RWPE1 (cell line): ENCODE data around the gene TADA3.

Experiments used
- CTCF ChIA-PET: fragments of 350-600 bp; sonication (Branson Sonifier 250); formaldehyde crosslinking; extraction: SDS; loops from one replicate; lab custom pipeline; 2021; lab: Yijun Ruan, JAX
- POLR2A ChIA-PET: fragments of 400-600 bp; formaldehyde crosslinking; extraction: SDS; loops from one replicate; lab custom pipeline; 2020; ENCODE audit warnings: antibody characterized with exemption; ENCODE audit not compliant: low non-redundant PET; lab: Yijun Ruan, JAX
- DNase-seq: peaks from one replicate; pipeline ENCODE4 v3.0.0; 2012; ENCODE audit warnings: low spot score
- H3K27ac ChIP-seq: fragments of 450-650 bp; 2 replicates; pipeline ENCODE4 v1.5.1; 2017
- TF ChIP-seq, protein P1 (sequence below): fragments of 450-650 bp; conservative IDR thresholded peaks from 2 replicates; pipeline ENCODE4 v1.5.1; 2017; ENCODE audit warnings: low read depth, mild to moderate bottlenecking

Gene TADA3

DNA sequence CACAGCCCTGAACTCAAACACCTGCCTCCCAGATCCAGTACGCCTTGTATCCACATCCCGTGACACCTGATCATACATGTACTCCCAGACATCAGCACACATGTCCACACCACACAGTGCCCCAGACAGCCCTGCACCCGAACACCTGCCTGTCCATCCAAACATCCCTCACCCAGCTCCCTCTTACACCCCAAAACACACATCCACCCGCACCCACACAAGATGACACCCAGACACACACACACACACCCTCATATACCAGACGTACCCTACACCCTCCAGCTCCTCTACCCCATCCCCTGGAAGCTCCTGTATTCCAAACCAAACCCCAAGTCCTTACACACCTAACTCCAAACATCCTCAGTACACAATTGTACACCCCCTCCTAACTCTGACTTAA is 23.3 kb downstream of the TADA3 start:
- CTCF ChIA-PET, result interaction anchor here (1.3 kb wide), 1 partner anchor 54 kb away, joined by 3 read pairs; no protein-coding TSS in a partner anchor

DNA sequence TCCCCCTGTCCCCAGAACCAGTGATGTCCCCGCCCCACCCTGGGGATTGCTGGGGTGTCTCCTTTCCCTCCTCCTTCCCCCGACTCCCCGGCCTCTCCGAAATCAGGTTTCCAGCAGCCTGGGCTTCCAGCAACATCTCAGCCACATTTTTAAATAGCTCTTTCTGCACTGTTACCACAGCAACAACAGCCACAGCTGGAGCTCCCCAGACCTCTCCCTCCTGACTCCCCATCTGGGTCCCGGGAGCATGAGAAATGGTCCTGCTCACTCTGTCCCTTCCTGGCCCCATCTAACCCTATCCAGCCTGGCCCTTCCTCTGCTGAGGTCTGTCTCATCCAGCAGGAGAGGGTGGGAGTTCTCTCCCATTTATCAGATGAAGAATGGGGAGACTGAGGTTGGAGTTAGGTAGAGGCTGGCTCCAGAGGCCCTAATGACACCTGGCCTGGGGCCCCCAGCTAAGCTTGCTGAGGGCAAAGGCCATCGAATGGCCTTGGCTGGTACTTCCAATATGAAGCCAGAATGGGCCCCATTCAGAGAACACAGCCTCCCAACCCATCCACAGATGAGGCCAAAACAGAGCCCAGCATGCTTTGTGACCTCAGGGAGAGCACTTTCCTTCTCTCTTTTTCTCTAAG is 24.0 kb downstream of the TADA3 start:
- TF ChIP-seq, protein P1, sequence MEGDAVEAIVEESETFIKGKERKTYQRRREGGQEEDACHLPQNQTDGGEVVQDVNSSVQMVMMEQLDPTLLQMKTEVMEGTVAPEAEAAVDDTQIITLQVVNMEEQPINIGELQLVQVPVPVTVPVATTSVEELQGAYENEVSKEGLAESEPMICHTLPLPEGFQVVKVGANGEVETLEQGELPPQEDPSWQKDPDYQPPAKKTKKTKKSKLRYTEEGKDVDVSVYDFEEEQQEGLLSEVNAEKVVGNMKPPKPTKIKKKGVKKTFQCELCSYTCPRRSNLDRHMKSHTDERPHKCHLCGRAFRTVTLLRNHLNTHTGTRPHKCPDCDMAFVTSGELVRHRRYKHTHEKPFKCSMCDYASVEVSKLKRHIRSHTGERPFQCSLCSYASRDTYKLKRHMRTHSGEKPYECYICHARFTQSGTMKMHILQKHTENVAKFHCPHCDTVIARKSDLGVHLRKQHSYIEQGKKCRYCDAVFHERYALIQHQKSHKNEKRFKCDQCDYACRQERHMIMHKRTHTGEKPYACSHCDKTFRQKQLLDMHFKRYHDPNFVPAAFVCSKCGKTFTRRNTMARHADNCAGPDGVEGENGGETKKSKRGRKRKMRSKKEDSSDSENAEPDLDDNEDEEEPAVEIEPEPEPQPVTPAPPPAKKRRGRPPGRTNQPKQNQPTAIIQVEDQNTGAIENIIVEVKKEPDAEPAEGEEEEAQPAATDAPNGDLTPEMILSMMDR, result no peak
- POLR2A ChIA-PET, result no interaction called here
- CTCF ChIA-PET, result no interaction called here
- H3K27ac ChIP-seq, result peak overlapping the region; percentile 82
- DNase-seq, result no peak

More for the DNA sequence above, 23.3 kb downstream of the TADA3 start:
- TF ChIP-seq, protein P1, result no peak
- H3K27ac ChIP-seq, result peak overlapping the region; percentile 82
- POLR2A ChIA-PET, result no interaction called here
- no peak for DNase-seq

DNA sequence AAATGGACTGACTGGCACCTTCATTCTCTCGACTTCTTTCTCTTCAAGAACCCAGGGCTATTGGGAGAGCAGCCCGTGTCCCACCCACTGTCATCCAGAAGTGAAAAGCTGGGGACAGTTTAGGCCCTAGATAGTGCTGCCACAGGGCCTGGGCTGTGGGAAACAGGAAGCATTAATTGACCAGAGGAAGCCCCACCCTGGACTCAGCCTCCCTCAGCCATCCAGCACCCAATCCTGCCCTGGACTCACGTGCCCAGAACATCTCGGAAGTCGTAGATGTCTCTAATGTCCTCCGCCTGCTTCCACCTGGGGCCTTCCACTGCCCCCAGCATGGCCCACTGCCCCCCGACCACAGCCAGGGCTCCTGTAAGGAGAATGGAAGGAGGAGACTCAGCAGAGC is 24.9 kb downstream of the TADA3 start:
- DNase-seq, result no peak
- POLR2A ChIA-PET, result no interaction called here
- CTCF ChIA-PET, result no interaction called here
- TF ChIP-seq, protein P1, result no peak
- peak overlapping the region; percentile 82 for H3K27ac ChIP-seq

DNA sequence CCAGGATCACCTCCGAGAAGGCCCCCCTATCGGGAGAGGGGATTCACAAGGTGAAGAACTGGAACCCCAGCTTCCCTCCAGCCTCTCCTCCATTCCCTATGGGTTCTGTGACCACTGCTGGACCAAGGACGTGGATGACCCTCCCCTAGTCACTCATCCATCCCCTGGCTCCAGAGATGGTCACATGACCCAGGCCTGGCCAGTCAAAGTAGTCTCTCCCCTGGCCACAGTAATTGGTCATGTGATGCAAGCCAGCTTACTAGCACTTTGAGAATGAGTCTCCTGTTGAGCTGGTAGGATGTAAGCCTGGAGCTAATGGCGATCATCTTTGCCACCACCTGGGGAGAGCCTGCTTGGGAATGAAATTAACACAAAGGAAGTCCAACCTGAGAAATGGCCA is 26.4 kb downstream of the TADA3 start:
- no peak for DNase-seq
- TF ChIP-seq, protein P1, result no peak
- POLR2A ChIA-PET, result no interaction called here
- CTCF ChIA-PET, result no interaction called here
- no peak overlapping the region for H3K27ac ChIP-seq

DNA sequence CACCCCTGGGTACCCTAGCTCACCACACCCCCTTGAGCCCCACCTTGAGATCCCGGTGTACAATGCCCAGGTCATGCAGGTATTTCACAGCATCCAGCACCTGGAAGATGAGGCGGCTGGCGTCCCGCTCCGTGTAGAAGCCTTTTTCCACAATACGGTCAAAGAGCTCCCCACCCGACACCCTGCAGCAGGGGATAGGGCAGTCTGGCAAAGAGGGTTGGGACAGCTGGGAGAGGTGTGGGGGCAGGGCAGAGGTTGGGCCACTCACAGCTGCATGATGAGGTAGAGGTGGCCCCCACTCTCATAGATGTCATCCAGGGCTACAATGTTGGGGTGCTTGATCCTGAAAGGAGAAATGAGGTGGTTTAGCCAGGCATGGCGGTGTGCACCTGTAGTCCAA is 29.4 kb downstream of the TADA3 start:
- DNase-seq, result no peak
- H3K27ac ChIP-seq, result peak overlapping the region; percentile 40
- CTCF ChIA-PET, result no interaction called here
- POLR2A ChIA-PET, result no interaction called here
- TF ChIP-seq, protein P1, result no peak

DNA sequence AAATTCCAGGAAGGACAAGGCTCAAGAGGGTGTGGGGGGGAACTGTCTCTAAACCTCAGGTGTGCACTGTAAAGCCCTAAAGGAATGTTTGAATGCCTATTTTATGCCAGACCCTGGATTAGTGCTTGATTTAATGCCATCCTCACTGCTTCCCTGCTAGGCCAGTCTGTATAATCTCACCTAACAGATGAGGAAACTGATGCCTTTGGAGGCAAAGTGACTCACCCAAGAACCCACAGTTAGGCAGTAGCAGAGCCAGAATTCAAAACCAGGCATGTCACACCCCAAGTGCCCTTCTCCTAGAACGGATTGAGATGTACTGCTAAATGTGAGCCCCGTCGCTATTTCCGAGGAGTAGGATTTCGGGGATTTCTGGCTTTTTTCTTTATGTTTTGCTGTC is 30.4 kb downstream of the TADA3 start:
- ChIA-PET POLR2A (no interaction called here), CTCF (no interaction called here)
- H3K27ac ChIP-seq, result peak overlapping the region; percentile 40
- no peak for DNase-seq
- TF ChIP-seq, protein P1, result no peak
